ENCODE results near the gene PRKG1.

Gene PRKG1

GRCh38 chr10:51694086-51694768, 619.9 kb downstream of the PRKG1 start:
- no peak for DNase-seq

- no peak for DNase-seq
Measured at GRCh38 chr10:51696251-51696650, 622.0 kb downstream of the PRKG1 start.

DNA sequence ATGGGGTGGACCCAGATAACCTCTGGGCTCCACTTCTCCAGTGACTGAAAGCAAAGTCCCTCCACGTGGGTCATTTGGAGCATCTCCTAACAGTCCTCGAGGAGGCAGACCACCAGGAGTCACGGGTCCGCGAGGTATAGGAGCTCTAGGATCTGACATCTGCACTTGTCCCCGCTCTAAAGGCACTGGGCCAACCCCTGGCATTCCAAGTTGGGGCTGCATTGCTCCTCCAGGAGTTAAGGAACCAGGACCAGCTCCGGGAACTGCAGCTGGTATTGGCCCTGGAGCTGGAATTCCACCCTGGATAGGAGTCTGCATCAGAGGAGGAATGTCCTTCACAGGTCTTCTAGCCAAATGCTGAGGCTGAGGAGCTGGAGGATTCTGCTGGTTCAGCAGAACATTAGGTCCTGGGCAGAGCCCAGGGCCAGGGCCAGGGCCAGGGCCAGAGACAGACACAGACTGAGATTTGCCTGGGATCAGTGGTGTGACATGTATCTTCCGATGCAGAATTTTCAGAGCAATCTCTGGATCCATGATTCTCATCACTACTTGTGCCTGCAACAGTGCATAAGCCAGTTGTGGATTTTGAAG, 624.3 kb downstream of the PRKG1 start:
- DNase-seq, result peak in 1 of 56 donors; percentile 25

- peak in 2 of 56 donors; percentile 40 to 58 for DNase-seq
Measured at GRCh38 chr10:51699145-51699474, 624.8 kb downstream of the PRKG1 start.

- DNase-seq, result peak; percentile 52 to 97 (median 86)
Measured at GRCh38 chr10:51699475-51700227, 625.4 kb downstream of the PRKG1 start, which contains the start of gene CSTF2T. Gene CSTF2T (minus strand): TSS chr10:51699595. CDS start chr10:51699549, 46 bp downstream.

- DNase-seq, result peak in 4 of 56 donors; percentile 11 to 14 (median 12)
Measured at GRCh38 chr10:51700228-51700817, 626.0 kb downstream of the PRKG1 start.

- DNase-seq, result no peak
Measured at GRCh38 chr10:51705774-51706173, 631.5 kb downstream of the PRKG1 start.

DNA sequence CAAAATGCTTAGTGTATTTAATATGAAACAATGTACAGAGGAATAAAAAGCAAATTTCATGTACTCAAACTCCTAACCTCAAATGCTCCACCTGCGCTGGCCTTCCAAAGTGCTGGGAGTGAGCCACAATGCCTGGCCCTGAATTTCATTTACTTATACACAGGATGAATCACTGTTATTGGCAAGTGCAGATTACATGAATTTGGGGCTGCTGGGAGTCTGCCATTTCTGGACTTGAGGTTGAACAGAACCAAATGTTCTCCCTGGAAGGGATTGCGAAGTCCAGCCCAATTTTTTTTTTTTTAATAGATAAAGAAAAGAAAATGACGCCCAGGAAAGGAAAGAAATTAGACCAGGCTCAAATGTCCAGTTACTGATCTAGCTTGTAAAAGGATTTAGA, 631.9 kb downstream of the PRKG1 start:
- DNase-seq, result peak in 12 of 56 donors; percentile 4 to 46 (median 14)

DNA sequence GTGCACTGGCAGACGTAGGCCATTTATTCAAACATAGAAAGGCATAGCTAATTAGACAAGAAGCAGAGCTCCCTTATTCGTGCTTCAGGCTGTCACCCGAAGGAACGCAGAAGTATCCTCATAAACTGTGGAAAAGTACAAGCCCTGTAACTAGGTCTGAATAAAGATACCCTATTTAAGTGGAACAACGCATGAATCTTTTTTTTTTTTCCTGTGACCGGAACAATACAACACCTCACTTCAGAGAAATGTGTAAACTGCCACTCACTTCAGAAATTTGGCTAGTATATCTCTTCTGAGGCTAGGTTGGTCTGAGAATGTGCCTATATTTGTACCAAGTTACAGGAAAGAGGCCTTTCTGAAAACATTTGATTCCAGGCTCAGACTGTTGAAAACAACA, 633.1 kb downstream of the PRKG1 start:
- no peak for DNase-seq

DNA sequence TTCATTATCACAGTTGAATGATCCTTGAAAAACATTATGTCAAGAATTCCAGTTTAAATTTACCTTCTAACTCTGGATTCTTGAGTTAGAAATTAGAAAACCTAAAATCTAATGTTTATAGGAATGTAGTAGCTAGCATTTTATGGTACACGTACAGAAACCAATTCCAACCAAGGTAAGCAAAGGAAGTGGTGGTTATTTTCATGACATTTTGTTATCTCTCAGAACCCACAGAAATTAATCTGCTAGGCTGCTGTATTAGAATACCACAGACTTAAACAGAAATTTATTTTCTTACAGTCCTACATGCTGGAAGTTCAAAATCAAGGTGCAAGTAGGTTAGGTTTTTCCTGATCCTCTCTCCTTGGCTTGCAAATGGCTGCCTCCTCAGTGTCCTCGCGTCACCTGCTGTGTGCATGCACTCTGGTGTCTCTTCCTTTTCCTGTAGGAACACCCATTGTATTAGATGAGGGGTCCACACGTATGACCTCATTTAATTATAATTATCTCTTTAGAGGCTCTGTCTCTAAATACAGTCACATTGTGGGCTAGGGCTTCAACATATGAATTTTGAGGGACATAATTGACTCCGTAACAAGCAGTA, 633.6 kb downstream of the PRKG1 start:
- no peak for DNase-seq

GRCh38 chr10:51708609-51709008, 634.3 kb downstream of the PRKG1 start:
- DNase-seq, result no peak

- no peak for DNase-seq
Measured at GRCh38 chr10:51709324-51709972, 635.2 kb downstream of the PRKG1 start.

GRCh38 chr10:51711519-51711891, 637.2 kb downstream of the PRKG1 start:
- DNase-seq, result peak in 1 of 56 donors; percentile 7

GRCh38 chr10:51716981-51717380, 642.7 kb downstream of the PRKG1 start:
- no peak for DNase-seq

DNA sequence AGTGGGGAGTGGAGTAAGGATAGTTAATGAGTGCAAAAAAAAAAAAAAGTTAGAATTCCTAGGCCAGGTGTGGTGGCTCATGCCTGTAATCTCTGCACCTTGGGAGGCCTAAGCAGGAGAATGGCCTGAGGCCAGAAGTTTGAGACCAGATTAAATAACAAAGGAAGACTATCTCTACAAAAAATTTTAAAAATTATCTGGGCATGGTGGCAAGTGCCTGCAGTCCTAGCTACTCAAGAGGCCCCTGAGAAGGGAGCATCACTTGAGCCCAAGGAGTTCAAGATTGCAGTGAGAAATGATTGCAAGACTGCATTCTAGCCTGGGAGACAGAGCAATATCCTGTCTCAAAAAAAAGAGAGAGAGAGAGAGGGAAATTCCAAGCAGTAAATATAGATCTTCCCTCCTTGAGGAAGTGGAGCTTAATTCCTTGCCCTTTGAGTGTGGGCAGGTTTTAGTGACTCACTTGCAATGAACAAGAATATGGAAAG, 644.6 kb downstream of the PRKG1 start:
- no peak for DNase-seq

- no peak for DNase-seq
Measured at GRCh38 chr10:51724038-51724437, 649.8 kb downstream of the PRKG1 start.

DNA sequence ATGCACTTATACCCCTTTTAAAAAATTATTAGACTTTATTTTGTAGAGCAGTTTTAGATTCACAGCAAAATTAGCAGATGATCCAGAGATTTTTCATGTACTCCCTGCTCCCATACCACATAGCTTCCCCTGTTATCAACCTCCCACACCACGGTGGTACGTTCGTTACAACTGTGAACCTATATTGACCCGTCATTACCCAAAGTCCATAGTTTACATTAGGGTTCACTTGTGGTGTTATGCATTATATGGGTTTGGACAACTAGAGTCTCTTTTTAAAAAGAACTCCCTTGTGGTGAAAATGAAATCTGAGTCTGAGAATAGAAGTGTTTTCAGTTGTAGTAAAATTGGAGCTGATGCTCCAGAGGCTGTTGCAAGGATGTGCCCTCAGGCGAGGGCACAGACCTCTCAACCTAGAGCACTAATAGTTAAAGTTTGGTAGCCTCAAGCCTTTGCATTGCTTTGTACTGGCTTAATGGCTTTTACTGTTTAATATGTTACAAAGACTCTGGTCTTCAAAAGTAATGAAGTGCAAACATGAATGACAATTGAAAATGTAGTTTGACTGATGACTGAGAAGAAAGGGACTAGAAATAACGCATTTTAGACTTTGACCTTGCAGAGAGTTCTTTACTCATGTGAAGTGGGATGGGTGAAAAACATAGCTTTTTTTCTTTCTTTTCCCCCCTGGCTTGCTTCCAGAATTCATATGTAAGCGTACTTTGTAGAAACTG, 655.7 kb downstream of the PRKG1 start:
- DNase-seq, result no peak

DNA sequence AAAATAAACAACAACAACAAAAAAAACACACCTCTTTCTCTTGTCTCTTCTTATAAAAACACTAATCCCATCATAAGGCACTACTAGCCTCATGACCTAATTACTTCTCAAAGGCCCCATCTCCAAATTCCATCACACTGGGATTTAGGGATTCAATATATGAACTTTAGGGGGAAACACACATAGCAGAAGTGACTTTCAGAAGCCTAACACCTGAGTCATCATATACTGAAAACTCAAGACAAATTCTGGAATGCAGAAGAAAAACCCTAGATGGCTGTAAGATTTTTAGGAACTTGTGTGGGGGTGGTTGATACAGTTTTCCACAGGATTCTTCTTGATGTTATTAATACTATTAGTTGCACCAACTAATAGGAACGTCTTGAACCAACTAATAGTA, 658.8 kb downstream of the PRKG1 start:
- DNase-seq, result no peak

DNA sequence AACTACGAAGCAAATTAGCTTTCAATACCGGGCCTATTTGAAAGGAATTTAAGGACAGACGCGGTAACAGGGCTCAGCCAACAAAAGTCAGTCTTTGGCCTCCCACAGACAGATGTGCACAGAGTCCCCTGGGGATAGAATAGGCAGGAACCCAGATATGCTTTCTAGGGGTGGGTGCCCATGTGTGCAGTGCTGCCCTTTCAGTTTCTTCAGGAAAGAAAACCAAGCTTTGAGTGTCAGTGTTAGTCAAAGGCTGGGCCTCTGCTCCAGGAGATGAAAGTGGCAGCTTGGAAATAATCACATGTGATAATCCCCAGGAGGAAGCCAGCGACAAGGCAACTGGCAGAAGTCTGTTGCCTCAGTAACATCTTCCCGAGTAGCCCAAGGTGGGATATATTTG, 668.9 kb downstream of the PRKG1 start:
- DNase-seq, result no peak

All from amygdala (tissue), 56 donors.